Stimulated activated CD8-positive, alpha-beta memory T cell treated with anti-CD3 and anti-CD28 coated beads, Interleukin-15, amount 100 ng/mL, for 1 hour (primary cell): ENCODE data around the gene CA10.

Experiments used
- DNase-seq: peaks from one replicate; pipeline ENCODE4 v3.0.0-alpha.2; 2020; ENCODE audit warnings: low read depth

Gene CA10

GRCh38 chr17:52048137-52048898 is 110.2 kb downstream of the CA10 start:
- no peak for DNase-seq

GRCh38 chr17:52047086-52047485 is 111.4 kb downstream of the CA10 start:
- DNase-seq: no peak

DNA sequence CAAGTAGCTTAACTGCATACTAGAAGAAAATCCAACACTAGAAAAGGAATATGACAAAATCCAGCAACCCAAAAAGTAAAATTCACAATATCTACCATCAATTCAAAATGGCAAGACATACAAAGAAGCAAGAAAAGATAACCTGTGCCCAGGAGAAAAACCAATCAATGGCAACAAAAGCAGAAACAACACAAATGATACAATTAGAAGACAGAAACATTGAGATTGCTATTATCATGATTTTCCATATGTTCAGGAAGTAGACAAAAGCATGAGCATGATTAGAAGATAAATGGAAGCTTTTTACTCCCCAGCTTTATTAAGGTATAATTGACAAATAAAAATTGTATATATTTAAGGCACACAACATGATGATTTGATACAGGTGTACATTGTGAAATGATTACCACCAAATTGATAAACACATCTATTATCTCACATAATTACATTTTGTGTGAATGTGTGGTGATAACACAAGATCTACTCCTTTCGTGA is 117.3 kb downstream of the CA10 start:
- DNase-seq: no peak

DNA sequence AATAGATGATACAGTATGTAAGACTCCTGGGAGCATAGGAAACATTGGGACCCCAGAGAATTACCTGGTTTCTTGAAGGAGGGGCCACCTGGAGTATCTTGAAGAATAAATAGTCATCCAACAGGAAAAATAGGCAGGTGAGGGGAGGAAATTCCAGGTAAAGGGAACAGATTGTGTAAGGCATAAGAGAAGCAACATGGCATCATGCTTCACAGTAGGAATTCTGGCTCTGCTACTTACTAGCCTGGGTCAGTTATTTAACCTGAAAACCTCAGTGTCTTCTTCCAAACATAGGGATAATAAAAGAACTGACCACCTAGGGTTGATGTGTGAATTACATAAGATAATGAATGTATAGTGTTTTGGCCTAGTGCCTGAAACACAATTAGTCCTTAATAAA is 122.1 kb downstream of the CA10 start:
- DNase-seq: no peak

- DNase-seq: no peak
These were observed 123.1 kb downstream of the CA10 start for GRCh38 chr17:52035336-52035915.

- DNase-seq: no peak
These were observed 126.1 kb downstream of the CA10 start for GRCh38 chr17:52032454-52032853.

- DNase-seq: no peak
These were observed 128.5 kb downstream of the CA10 start for GRCh38 chr17:52030052-52030451.

- DNase-seq: no peak
These were observed 130.8 kb downstream of the CA10 start for GRCh38 chr17:52027620-52028295.

- DNase-seq: no peak
These were observed 131.4 kb downstream of the CA10 start for GRCh38 chr17:52027081-52027480.

DNA sequence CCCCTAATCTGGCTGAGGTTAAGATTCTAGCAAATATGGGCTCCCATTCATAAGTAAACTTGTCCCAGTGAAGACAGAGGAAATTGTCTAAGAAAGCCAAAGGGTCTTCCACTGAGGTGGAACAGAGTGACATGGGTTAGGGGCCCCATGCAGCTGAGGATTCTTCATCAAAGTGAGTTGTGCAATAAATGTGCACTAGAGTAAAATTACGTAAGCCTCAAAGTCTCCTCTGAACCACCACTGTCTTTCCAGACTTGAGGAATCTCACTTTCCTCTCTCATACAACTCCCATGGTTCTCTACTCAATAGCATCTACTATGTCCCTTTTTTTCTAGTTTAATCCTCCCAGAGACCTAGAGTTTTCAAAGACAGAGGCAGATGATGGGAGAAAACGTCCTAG is 132.4 kb downstream of the CA10 start:
- no peak for DNase-seq

DNA sequence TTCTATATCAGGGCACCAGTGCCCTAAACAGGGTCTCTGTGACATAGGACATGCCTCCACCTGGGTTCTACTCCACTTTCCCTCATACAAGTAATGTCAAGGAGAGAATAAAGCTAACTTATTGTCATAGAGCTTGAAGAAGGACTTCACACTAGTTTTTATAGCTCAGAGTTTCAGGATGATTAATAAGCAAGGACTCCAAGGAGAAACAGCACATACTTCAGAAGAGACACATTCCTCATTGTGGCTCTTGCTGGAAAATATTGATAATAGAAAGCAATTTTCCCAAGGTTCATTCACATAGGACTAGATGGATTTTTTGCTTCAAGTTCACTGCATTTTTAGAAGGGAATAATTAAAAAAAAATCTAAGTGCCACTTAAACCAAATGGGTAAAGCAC is 133.3 kb downstream of the CA10 start:
- DNase-seq: no peak

- DNase-seq: no peak
These were observed 134.1 kb downstream of the CA10 start for GRCh38 chr17:52024300-52024870.

GRCh38 chr17:52011064-52011463 is 147.4 kb downstream of the CA10 start:
- no peak for DNase-seq

- DNase-seq: no peak
These were observed 158.9 kb downstream of the CA10 start for GRCh38 chr17:51999654-52000053.

DNA sequence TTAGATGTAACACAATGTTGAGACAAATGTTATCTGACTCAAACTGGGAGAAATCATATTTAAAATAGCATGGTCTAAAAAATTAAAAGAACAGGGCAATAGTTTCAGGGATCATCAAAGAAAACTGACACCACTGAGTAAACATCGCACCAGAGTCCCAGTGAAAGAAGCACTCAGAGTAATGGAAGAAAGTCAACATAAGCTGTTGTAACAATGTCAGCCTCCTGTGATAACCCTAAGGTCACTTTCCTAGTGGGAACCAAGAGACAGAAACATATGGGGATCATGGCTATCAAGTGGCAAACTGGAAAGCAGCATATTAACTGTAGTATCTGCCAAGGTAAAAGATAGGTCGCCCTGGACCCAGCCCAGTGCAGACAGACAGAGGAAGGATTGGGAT is 160.8 kb downstream of the CA10 start:
- DNase-seq: no peak

- no peak for DNase-seq
These were observed 162.6 kb downstream of the CA10 start for GRCh38 chr17:51995797-51996403.

DNA sequence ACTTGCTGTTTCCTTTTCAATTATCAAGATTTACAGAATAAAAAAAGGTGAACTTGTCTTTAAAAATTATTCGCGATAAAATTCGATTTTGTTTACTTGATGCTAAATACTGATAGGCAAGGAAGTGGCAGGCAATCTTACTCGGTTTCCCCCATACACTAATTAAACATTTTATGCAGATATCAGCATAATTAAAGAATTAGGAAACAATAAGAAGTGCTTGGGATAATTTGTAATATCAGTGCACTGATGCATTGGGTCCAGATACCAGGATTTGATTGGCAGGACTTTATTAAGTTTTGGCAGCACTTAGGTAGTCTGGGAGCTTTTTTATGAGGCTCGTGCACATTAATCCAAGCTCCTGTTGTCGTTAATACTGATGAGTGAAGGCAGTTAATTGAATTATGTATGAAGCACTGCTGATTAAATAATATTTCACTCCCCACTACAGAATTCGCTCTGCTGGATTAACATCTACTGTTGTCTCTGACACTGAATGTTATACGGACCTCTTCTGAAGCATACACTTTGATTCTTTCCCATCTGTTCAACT is 165.6 kb downstream of the CA10 start:
- no peak for DNase-seq

DNA sequence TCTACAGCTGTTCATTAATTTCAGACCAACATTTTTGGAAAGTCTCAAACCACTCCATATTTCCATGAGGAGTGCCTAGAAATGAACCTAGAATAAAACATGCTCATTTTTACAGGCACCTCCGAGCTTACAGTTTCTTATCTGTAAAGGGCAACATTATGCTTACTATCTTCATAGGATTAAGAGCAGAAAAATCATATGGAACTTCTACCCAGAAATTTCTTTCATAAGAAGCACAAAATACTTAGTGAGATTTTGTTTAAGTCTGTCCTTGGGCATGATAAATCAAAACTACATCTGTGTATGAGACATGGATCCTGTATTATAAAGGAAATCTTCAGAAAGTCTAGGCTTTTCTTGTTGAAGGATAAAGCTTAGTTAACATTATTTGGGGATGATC is 187.4 kb downstream of the CA10 start:
- no peak for DNase-seq

DNA sequence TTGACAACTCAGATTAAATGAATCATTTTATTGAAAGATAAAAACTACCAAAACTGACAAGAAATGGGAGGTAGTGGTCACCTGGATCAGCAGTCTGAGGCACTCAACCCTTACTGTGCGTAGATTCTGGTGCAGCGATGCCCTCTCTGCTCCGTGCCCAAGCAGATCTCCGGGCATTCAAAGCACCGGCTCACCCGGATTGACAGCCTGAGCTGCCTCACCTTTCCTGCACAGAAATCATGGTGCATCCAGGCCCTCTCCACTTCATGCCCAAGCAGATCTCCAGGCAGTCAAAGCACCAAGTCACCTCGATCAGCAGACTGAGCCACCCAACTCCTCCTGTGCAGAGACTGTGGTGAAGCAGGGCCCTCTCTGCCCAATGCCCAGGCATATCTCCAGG is 196.8 kb downstream of the CA10 start:
- no peak for DNase-seq

GRCh38 chr17:51957786-51958185 is 200.7 kb downstream of the CA10 start:
- no peak for DNase-seq

DNA sequence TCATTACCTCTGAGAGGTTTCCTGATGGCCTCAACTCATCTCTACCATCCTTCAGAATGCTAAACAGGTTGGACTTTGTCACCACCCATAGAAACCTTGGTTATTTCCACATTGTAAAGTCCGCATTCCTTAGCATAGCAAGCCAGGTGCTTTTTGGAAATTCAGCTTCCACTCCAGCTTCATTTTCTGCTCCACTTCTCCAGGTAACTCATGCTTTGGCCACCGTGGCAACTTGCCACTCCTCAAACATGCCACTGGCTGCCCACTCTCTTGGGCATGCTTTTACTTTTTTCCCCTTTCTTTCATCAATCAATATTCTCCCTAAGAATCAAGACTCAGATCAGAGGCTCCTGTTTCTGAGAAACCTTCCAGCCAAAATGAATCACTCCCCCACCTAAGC is 203.3 kb downstream of the CA10 start:
- no peak for DNase-seq

DNA sequence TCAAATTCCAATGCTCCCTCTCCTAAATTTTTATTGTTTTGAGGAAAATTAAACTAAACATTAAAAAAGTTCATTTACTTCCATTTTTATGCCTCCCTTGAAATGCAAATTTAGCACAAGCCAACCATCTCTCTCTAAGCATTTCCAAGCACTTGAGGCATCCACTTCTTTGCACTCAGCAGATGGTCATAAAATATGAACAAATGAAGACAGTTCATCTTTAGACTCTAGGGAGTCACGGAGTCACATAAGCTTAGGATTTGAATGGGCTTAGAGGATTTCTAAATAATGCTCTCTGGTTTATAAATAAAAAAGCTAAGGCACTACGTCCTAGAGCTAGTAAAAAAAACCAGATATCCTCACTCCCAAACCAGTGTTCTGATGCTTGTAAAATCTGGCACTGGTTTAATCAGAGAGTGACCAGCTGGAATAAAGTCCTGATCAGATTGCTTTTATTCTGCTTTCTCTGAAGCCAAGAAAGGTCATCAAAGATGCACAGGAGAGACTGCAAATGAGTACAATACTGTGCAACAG is 204.2 kb downstream of the CA10 start:
- no peak for DNase-seq
